IMR-90 (cell line): ENCODE measurements around the gene GKN1. TPM values are rescaled to one million over a fixed set of nuclear protein-coding genes. Genes with fewer than 3 reads are reported as not detected.

ENCODE experiments used
- ATAC-seq: fragments of 200-7000 bp; cut with Tn5 transposase; 2 replicates; pipeline ENCODE4 v1.9.1; 2020; ENCODE audit warnings: low read depth, mild to moderate bottlenecking, moderate library complexity
- BruUV-seq: library from RNA; stranded (reverse); fragments of 400-500 nt; replicated peaks from 2 replicates; lab custom pipeline; 2021; lab: Mats Ljungman, UMichigan
- CTCF ChIA-PET: fragments of 300-600 bp; formaldehyde crosslinking; extraction: SDS; loops from one replicate; lab custom pipeline; 2021; ENCODE audit warnings: antibody characterized with exemption; lab: Yijun Ruan, JAX
- POLR2A ChIA-PET: fragments of 300-600 bp; sonication (Branson Sonifier 250); formaldehyde crosslinking; loops from one replicate; lab custom pipeline; 2022; ENCODE audit warnings: antibody characterized with exemption; ENCODE audit not compliant: unreplicated experiment; lab: Charles Lee
- DNase-seq: peaks from one replicate; pipeline ENCODE4 v3.0.0; 2013
- H2AFZ ChIP-seq: replicated peaks from 2 replicates; pipeline ENCODE3; 2013; ENCODE audit warnings: low read length, mild to moderate bottlenecking; ENCODE audit not compliant: poor library complexity
- H2AK5ac ChIP-seq: 2 replicates; pipeline ENCODE4 v1.6.1; 2013; ENCODE audit warnings: low read depth, low read length, inconsistent platforms
- H2AK9ac ChIP-seq: replicated peaks from 2 replicates; pipeline ENCODE3; 2013; ENCODE audit warnings: mild to moderate bottlenecking, low read depth, low read length, moderate library complexity; ENCODE audit not compliant: poor library complexity
- H2BK120ac ChIP-seq: 2 replicates; pipeline ENCODE4 v1.6.1; 2013; ENCODE audit warnings: low read depth, low read length, inconsistent platforms
- H2BK15ac ChIP-seq: 3 replicates; pipeline ENCODE4 v1.6.1; 2013; ENCODE audit warnings: low read depth, low read length, inconsistent platforms
- H2BK20ac ChIP-seq: 2 replicates; pipeline ENCODE4 v1.6.1; 2013; ENCODE audit warnings: low read depth, mild to moderate bottlenecking, inconsistent platforms, low read length, moderate library complexity
- H2BK5ac ChIP-seq: 2 replicates; pipeline ENCODE4 v1.6.1; 2013; ENCODE audit warnings: mild to moderate bottlenecking, low read depth, low read length, inconsistent platforms; ENCODE audit not compliant: poor library complexity, severe bottlenecking
- H3K14ac ChIP-seq: replicated peaks from 2 replicates; pipeline ENCODE4 v1.6.1; 2013; ENCODE audit warnings: low read depth, low read length, inconsistent platforms
- H3K18ac ChIP-seq: 2 replicates; pipeline ENCODE4 v1.6.1; 2013; ENCODE audit warnings: low read depth, low read length, control low read depth
- H3K23ac ChIP-seq: 2 replicates; pipeline ENCODE4 v1.6.1; 2013; ENCODE audit warnings: low read depth, low read length, inconsistent platforms
- H3K27ac ChIP-seq: 2 replicates; pipeline ENCODE4 v1.5.1; 2013; ENCODE audit warnings: mild to moderate bottlenecking, control low read depth, low read length; ENCODE audit not compliant: insufficient read depth
- H3K27me3 ChIP-seq: 2 replicates; pipeline ENCODE4 v1.6.1; 2013; ENCODE audit warnings: low read length; ENCODE audit not compliant: control insufficient read depth, insufficient read depth
- H3K36me3 ChIP-seq: 2 replicates; pipeline ENCODE4 v1.6.1; 2013; ENCODE audit warnings: low read length, mixed read lengths; ENCODE audit not compliant: control insufficient read depth, insufficient read depth
- H3K4ac ChIP-seq: 2 replicates; pipeline ENCODE4 v1.6.1; 2013; ENCODE audit warnings: low read depth, low read length, inconsistent platforms
- H3K4me1 ChIP-seq: 2 replicates; pipeline ENCODE4 v1.6.1; 2013; ENCODE audit warnings: low read length, mixed read lengths; ENCODE audit not compliant: control insufficient read depth, insufficient read depth
- H3K4me2 ChIP-seq: 2 replicates; pipeline ENCODE4 v1.6.1; 2013; ENCODE audit warnings: low read depth, mild to moderate bottlenecking, control low read depth, low read length, moderate library complexity
- H3K4me3 ChIP-seq: 2 replicates; pipeline ENCODE4 v1.5.1; 2013; ENCODE audit warnings: low read depth, mild to moderate bottlenecking, control low read depth, low read length, moderate library complexity; ENCODE audit not compliant: insufficient read depth
- H3K56ac ChIP-seq: 2 replicates; pipeline ENCODE4 v1.6.1; 2013; ENCODE audit warnings: low read length, inconsistent platforms; ENCODE audit not compliant: insufficient read depth; ENCODE audit errors: extremely low read depth
- H3K79me1 ChIP-seq, 2 experiments: 2 replicates each; pipeline ENCODE4 v1.6.1; 2013; ENCODE audit warnings: low read length in 2 of 2, inconsistent platforms in 1 of 2, low read depth in 1 of 2
- H3K9ac ChIP-seq: 2 replicates; pipeline ENCODE4 v1.6.1; 2013; ENCODE audit warnings: low read depth, low read length, control low read depth
- H3K9me1 ChIP-seq: 2 replicates; pipeline ENCODE4 v1.6.1; 2013; ENCODE audit warnings: low read length, inconsistent platforms; ENCODE audit not compliant: insufficient read depth
- H3K9me3 ChIP-seq: 2 replicates; pipeline ENCODE4 v1.6.1; 2013; ENCODE audit warnings: low read length; ENCODE audit not compliant: control insufficient read depth, insufficient read depth
- H4K20me1 ChIP-seq: 2 replicates; pipeline ENCODE4 v1.6.1; 2013; ENCODE audit warnings: low read length, inconsistent platforms; ENCODE audit not compliant: insufficient read depth
- H4K5ac ChIP-seq: 2 replicates; pipeline ENCODE4 v1.6.1; 2013; ENCODE audit warnings: mild to moderate bottlenecking, low read depth, low read length, control low read depth
- H4K8ac ChIP-seq, 2 experiments: 2 replicates each; pipeline ENCODE4 v1.6.1; 2013; ENCODE audit warnings: low read depth in 2 of 2, low read length in 2 of 2, control low read depth in 1 of 2, inconsistent platforms in 1 of 2
- H4K91ac ChIP-seq: 2 replicates; pipeline ENCODE4 v1.6.1; 2013; ENCODE audit warnings: low read depth, low read length, inconsistent platforms; ENCODE audit not compliant: insufficient read depth
- CEBPB ChIP-seq: IDR thresholded peaks from 2 replicates; pipeline ENCODE4 v1.6.1; 2012; ENCODE audit warnings: low read depth, low read length, improper control_type of control experiment
- CHD1 ChIP-seq: IDR thresholded peaks from 2 replicates; pipeline ENCODE4 v1.6.1; 2012; ENCODE audit warnings: low read depth, low read length, improper control_type of control experiment
- FOS ChIP-seq: fragments of 150-350 bp; IDR thresholded peaks from 2 replicates; pipeline ENCODE4 v1.6.1; 2016; ENCODE audit warnings: low read depth, low read length
- MAFK ChIP-seq: IDR thresholded peaks from 2 replicates; pipeline ENCODE4 v1.6.1; 2012; ENCODE audit warnings: low read depth, low read length, improper control_type of control experiment
- POLR2A ChIP-seq: IDR thresholded peaks from 2 replicates; pipeline ENCODE4 v1.6.1; 2012; ENCODE audit warnings: mild to moderate bottlenecking, low read depth, low read length
- SMC3 ChIP-seq: fragments of 150-350 bp; IDR thresholded peaks from 2 replicates; pipeline ENCODE4 v1.6.1; 2016; ENCODE audit warnings: low read depth, mild to moderate bottlenecking, antibody characterized with exemption, low read length, moderate library complexity
- dilution Hi-C: fragments of 300-500 bp; cut with HindIII; formaldehyde crosslinking; loops from one replicate; pipeline ENCODE4 v1.14.3; 2018; ENCODE audit warnings: low sequenced_read_pairs; ENCODE audit not compliant: unreplicated experiment
- in situ Hi-C: fragments of 300-500 bp; cut with MboI; formaldehyde crosslinking; loops from 3 replicates; pipeline ENCODE4 v1.14.3; 2019; ENCODE audit warnings: low sequenced_read_pairs, inconsistent platforms, mixed read lengths
- intact Hi-C: fragments of 100-400 bp; cut with micrococcal nuclease; formaldehyde crosslinking; loops from 2 replicates; pipeline ENCODE4 v1.10.0; 2022
- polyA plus RNA-seq, 3 experiments: library from polyadenylated mRNA; depleted of rRNA; stranded (reverse); fragments of >200 nt; gene quantifications; 2 replicates each; pipeline ENCODE4 v1.2.3, GENCODE V29; 2012; ENCODE audit warnings: low replicate concordance in 1 of 3
- total RNA-seq: library from RNA; depleted of rRNA; stranded (reverse); fragments of >200 nt; gene quantifications from 2 replicates; pipeline ENCODE4 v1.2.3, GENCODE V29; 2012

GKN1 gene
- total and polyA plus RNA-seq, 2 of the 4 experiments (the other 2 are of a cell fraction): not detected

DNA sequence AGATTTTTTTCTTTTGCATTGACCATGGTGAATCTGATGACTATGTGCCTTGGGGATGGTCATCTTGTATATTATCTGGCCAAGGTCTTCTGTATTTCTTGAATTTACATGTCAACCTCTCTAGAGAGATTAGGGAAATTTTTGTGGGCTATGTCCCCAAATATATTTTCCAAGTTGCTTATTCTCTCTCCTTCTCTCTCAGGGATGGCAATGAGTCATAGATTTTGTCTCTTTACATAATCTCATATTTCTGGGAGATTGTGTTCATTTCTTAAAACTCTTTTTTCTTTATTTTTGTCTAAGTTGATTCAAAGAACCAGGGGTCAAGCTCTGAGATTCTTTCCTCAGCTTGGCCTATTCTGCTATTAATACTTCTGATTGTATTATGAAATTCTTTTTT lies 31.6 kb upstream of the GKN1 start:
- H2AFZ ChIP-seq: no peak overlapping the region

More for the DNA sequence above, 31.6 kb upstream of the GKN1 start:
- Histone ChIP-seq H3K23ac (no peak overlapping the region), H2BK5ac (no peak overlapping the region), H3K9me1 (no peaks in the 10 kb centered on the region), H3K4me1 (peaks cover 5% of the 10 kb centered on the region), H4K5ac (no peak overlapping the region), H2BK15ac (no peak overlapping the region), H3K56ac (no peak overlapping the region), H3K9me3 (0 out of 2 replicates have a peak, but pooled peaks cover 2% of the 10 kb centered on the region), H3K9ac (no peak overlapping the region), H3K27me3 (no peaks in the 10 kb centered on the region), H4K8ac (no peak overlapping the region; a peak in 1 of 4 replicates), H2AK9ac (no peak overlapping the region), H3K27ac (no peak overlapping the region), H2BK120ac (no peak overlapping the region), H3K4me3 (no peak overlapping the region), H4K91ac (no peak overlapping the region), H2AK5ac (no peak overlapping the region), H3K4me2 (no peak overlapping the region), H3K36me3 (no peaks in the 10 kb centered on the region), H3K14ac (no peak overlapping the region), H3K79me1 (no peaks in the 10 kb centered on the region), H3K4ac (no peak overlapping the region), H4K20me1 (no peaks in the 10 kb centered on the region), H2BK20ac (no peak overlapping the region), H3K18ac (no peak overlapping the region)
- BruUV-seq: no TSS peak
- TF ChIP-seq POLR2A: no peak
- TF ChIP-seq FOS: 0 out of 2 replicates have a peak, but pooled peaks have one; percentile 8
- no peak for TF ChIP-seq CEBPB
- no peak for TF ChIP-seq MAFK
- TF ChIP-seq CHD1: no peak
- TF ChIP-seq SMC3: no peak
- in situ Hi-C loops: no loop called here
- ChIA-PET POLR2A (no interaction called here), CTCF (interaction anchor here (0.7 to 1.9 kb wide), 5 partner anchors 8 to 415 kb away, joined by 3 to 9 read pairs (median 3); partner anchors contain the start of gene GKN2)
- dilution Hi-C loops: no loop called here
- DNase-seq: no peak
- ATAC-seq: no peak
- intact Hi-C loops: loop anchor here (1.0 kb wide), 2 partner anchors 70 to 364 kb away; partner anchors contain the start of gene ANTXR1
